ENCODE measurements around the gene MRPL37.
"Not testable (repeated sequence)": the region's sequence is repeated elsewhere in the genome, so short reads cannot be mapped to it uniquely, and the experiment has no call there.

GRCh38 chr1:54166357-54166756 is 33.6 kb upstream of the MRPL37 start:
- not testable (repeated sequence) for TF ChIP-seq EZH2 (IDR thresholded peaks at IDR 0.05; ENCODE audit: borderline replicate concordance, low read length); CTCF (conservative IDR thresholded peaks at IDR 0.05 in 1 of 2, IDR thresholded peaks at IDR 0.05 in 1 of 2; ENCODE audit: extremely low read depth in 1 of 2, insufficient read depth in 1 of 2, low read depth in 1 of 2, low read length in 2 of 2)

Measured in mammary epithelial cell (primary cell).